HepG2 (cell line): ENCODE results near the gene MIF4GD. TPM values are rescaled to one million over a fixed set of nuclear protein-coding genes. Genes with fewer than 3 reads are reported as not detected.

Experiments used
- FOXO1 ChIP-seq: sonication (generic); formaldehyde crosslinking; IDR thresholded peaks from 2 replicates; pipeline ENCODE4 v1.4.0; 2020; ENCODE audit warnings: missing genetic modification reagents
- JDP2 ChIP-seq: sonication (generic); formaldehyde crosslinking; IDR thresholded peaks from 2 replicates; pipeline ENCODE4 v1.8.1; 2022; ENCODE audit warnings: missing genetic modification reagents, borderline replicate concordance
- NFIB ChIP-seq: sonication (generic); formaldehyde crosslinking; IDR thresholded peaks from 2 replicates; pipeline ENCODE4 v1.9.0; 2021; ENCODE audit warnings: missing genetic modification reagents, mild to moderate bottlenecking, borderline replicate concordance
- SNAPC4 ChIP-seq: sonication (generic); formaldehyde crosslinking; IDR thresholded peaks from 2 replicates; pipeline ENCODE4 v1.4.0; 2020; ENCODE audit warnings: mild to moderate bottlenecking, missing genetic modification reagents
- polyA plus RNA-seq, 8 experiments: library from polyadenylated mRNA; depleted of rRNA in 3 of 8; stranded (reverse) in 7 of 8; unstranded in 1 of 8; fragments of >200 nt; fragmentation: Illumina TruSeq in 4 of 8; extraction: Trizol in 4 of 8; gene quantifications; 2 replicates each; pipeline versions ENCODE4 v1.2.1 to v1.2.3, GENCODE V29; 2011 to 2016; ENCODE audit warnings: low read depth in 4 of 8, missing spikeins in 1 of 8, mixed read lengths in 1 of 8; ENCODE audit not compliant: insufficient read depth in 1 of 8
- total RNA-seq, 5 experiments: library from RNA; depleted of rRNA; stranded (reverse); fragments of >200 nt; fragmentation: Illumina TruSeq; extraction: Trizol; gene quantifications; 2 replicates each; pipeline ENCODE4 v1.2.3, GENCODE V29; 2016; ENCODE audit warnings: low read depth in 1 of 5
- TF ChIP-seq, protein P1 (sequence below): sonication (generic); formaldehyde crosslinking; IDR thresholded peaks from 2 replicates; pipeline ENCODE4 v1.4.0; 2020; ENCODE audit warnings: missing genetic modification reagents

The MIF4GD gene
- total and polyA plus RNA-seq, 2 of the 13 experiments (the other 11 are each of a cell fraction or from before 2014, with no cell fraction given) = 14.0 to 28.0 TPM

DNA sequence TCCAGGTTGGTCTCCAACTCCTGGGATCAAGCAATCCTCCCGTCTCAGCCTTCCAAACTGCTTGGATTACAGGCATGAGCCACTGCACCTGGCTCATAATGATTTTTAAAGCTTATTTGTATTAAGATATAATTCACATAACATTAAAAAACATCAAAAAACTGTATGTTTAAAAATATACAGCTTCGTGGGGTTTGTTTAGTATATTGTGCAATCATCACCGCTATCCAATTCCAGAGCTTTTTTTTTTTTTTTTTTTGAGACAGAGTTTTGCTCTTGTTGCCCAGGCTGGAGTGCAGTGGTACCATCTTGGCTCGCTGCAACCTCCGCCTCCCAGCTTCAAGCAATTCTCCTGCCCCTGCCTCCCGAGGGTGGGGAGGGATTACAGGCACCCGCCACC is 29.2 kb upstream of the MIF4GD start (continued):
- TF ChIP-seq SNAPC4 (CRISPR knock-in tag) = no peak
- no peak for TF ChIP-seq NFIB (CRISPR knock-in tag)
- no peak for TF ChIP-seq FOXO1 (CRISPR knock-in tag)
- TF ChIP-seq, protein P1, sequence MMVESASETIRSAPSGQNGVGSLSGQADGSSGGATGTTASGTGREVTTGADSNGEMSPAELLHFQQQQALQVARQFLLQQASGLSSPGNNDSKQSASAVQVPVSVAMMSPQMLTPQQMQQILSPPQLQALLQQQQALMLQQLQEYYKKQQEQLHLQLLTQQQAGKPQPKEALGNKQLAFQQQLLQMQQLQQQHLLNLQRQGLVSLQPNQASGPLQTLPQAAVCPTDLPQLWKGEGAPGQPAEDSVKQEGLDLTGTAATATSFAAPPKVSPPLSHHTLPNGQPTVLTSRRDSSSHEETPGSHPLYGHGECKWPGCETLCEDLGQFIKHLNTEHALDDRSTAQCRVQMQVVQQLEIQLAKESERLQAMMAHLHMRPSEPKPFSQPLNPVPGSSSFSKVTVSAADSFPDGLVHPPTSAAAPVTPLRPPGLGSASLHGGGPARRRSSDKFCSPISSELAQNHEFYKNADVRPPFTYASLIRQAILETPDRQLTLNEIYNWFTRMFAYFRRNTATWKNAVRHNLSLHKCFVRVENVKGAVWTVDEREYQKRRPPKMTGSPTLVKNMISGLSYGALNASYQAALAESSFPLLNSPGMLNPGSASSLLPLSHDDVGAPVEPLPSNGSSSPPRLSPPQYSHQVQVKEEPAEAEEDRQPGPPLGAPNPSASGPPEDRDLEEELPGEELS = no peak
- no peak for TF ChIP-seq JDP2
